SKM-1 treated with dmso at 0.1 percent for 144 hours (cell line): ENCODE measurements around the gene GREM1.

Experiments used
- DNase-seq: peaks from one replicate; lab custom pipeline; 2025; ENCODE audit not compliant: unreplicated experiment; lab: John Stamatoyannopoulos, UW

GREM1 gene

DNA sequence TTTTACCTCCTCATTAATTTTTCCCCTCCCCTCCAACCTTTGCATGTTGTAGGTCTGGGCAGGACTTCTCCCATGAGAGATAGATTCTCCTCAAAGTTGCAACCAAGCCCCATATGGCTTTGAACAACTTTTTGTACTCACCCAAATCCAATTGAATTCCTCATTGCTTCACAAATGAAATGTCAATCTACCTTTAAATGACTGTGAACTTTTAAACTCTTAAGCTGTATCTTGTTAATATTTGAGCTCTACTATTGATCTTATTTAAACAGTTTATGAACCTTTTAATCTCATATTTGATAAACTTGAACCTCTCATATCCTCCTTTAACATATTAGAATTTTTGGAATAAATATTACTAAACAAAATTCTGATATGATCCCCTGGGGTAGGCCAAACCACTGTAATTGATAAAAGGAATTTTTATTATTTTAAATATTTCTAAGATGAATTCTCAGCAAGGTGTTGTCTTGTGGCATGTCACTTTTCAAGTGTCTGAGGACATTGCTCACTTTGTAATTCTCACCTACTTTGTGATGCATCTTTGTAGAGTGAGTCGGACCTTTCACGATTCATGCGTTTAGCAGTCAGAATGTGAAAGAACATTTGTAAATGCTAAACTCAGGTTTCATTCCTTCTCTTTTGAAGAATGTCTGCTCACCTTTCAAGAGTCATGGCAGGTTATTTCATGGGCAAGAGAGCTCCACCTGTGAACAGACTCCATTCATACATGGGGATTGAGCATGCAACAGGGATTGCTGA, 23.4 kb upstream of the GREM1 start:
- DNase-seq, result no peak

DNA sequence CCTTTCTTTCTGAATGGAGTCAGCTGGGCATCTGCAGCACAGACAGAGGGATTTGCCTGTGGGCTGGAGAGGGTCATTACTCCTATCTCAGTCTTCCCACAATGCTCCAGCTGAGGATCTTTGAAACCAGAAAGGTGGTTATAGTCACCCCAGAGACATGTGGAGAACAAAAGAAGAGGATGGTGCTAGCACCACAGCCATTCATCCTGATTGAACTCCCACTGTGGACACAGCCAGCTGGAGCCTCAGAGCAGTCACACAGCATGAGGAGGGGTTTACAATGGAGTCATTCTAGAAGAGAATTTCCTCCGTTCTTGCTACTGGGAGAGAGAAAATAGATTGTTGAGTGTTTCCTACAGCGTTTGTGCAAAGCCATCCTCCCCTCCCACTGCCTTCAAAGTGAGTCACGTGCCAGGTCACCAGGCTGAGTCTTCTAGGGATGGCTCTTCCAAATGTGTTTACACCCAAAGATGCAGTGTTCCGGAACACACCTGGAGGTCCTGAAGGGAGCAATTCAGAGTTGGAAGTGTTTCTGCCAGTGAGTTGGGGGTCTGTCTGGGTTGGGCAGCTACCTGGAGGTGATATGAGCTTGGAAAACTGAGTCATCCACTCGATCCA, 18.9 kb upstream of the GREM1 start:
- DNase-seq, result no peak

GRCh38 chr15:32700501-32701150, 17.2 kb upstream of the GREM1 start:
- no peak for DNase-seq

DNA sequence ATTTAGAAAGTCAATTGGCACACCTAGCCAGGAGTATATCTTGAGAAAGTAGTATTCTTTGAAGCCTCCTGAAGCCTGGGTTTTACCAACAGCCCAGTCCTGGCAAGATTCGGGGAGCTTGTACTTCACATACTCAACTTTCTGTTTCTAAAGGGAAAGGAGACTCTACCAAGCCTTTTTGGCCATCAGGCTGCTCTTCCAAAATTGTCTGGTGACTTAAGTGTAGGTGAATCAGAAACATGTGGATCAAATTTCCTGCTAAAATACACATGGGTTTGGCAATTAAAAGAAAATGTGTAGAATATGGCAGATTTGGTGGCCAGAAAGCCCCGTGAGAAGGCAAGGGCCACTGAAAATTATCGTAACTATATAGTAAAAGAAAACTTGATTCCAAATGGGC, 15.9 kb upstream of the GREM1 start:
- DNase-seq, result no peak

GRCh38 chr15:32704395-32704981, 13.3 kb upstream of the GREM1 start:
- no peak for DNase-seq

DNA sequence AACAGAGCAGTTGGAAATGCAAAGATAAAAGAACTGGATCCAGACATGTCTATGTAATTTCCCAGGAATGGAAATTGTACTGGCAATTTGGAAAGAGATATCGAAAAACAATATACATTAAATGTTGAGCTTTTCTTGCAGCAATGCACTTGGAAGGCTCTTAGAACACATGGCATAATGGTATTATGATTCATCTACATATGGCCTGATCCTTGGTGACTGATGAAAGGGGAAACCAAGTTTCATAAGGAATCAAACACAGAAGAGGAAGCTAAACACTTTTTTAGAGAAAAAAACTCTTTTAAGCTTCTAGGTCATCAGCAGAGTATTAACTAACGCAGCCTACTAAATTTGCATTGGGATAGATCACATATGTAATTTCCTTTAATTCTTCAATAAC, 12.4 kb upstream of the GREM1 start:
- DNase-seq, result no peak

- DNase-seq, result no peak
Measured at GRCh38 chr15:32706704-32707103, 11.1 kb upstream of the GREM1 start.

GRCh38 chr15:32707436-32707835, 10.4 kb upstream of the GREM1 start:
- DNase-seq, result no peak

GRCh38 chr15:32709295-32710033, 8.3 kb upstream of the GREM1 start:
- no peak for DNase-seq

DNA sequence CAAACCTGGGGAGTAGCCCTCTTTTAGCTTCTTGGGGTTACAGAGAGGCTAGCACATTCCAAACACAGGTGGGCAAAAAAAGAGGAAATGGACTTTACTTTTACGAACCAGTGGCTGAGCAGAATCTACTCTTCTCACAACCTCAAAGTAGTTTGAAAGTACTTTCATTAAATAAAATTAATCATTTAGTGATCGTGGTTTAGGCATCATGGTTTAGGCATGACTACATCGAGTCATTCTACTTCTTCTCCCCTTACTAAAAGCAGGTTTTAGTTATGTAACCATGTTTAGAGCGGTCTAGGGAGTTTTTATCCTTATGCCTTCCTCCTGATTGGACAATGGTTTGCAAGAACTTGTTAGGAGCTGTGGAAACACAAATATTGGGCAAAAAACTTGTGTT, 2.5 kb upstream of the GREM1 start:
- DNase-seq, result no peak

DNA sequence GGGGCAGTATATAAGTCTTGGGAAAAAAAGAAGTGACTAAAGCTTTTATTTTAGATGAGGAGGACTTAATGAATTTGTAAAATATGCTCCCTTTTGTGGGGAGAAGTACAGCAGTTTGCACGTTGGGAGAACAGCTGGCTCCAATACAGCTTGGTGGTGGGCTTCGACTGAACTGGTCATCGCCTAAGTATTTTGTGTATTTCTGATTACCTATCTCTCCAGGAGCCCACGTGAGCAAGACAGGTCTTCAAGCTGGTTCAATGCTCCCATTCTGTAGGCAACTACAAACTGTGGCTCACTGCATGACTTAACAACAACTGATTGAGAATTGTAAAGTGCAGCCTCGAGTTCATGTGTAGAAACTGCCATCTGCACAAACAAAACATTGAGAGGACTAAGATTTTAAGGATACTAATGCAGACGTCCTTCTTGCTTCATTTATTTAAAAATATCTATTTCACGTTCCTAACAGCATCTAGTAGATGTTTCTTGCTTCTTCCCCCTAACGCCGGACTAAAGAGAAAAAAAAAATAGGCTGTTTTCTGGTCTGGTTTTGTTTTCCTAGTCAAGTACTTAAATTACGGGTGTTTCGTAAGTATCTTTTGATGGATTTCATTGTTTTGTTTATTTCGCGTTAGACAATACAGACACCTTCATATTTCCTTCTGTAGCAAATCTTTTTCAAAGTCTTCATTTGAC, 1.4 kb upstream of the GREM1 start:
- DNase-seq, result no peak

DNA sequence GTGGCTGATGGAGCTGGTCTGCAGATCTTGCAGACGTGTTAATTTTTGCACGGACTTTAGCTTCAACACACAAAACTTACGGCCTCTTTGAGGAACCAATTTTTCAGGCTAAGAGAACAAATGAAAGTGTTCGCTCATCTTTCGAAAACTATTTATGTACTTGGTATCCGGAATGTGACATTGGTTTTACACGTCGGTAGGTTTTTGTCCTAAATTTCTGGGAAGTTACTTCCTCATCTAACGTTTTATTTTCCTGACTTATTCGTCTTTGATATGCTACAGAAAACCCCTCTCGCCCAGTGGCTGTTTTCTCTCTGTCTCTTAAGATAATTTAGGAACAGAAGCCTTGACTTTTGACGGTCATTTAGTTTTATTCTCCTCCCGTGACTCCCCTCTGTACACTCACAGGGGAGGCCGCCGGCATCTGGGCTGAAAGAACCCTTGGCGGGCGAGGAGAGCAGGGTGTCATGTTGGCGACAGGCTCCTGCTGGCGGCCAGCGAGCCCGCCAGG, 834 bp upstream of the GREM1 start:
- DNase-seq, result no peak

DNA sequence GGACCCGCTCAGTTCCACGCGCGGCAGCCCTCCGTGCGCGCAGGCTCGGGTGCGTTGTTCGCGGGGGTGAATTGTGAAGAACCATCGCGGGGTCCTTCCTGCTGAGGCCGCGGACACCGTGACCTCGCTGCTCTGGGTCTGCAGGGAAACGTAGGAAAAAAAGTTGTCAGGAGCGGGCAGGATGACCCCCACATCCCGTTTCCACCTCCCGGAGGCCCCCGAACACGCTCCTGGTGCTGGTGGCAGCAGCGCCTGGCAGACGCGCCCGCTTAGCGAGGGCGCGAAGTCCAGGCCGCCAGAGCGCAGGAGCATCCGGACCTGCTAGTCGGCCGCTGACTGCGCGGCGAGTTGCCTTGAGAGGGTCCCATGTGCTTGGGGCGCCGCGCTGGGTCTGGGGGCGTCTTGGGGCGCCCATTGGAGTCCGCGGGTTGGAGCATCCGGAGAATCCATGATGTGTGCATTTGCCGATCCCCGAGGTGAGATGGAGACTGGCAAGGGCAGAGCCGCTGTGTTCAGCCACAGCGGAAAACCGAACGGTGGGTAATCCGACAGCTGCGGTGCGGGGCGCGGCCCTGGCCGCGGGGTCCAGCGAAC, 520 bp downstream of the GREM1 start:
- DNase-seq, result no peak

DNA sequence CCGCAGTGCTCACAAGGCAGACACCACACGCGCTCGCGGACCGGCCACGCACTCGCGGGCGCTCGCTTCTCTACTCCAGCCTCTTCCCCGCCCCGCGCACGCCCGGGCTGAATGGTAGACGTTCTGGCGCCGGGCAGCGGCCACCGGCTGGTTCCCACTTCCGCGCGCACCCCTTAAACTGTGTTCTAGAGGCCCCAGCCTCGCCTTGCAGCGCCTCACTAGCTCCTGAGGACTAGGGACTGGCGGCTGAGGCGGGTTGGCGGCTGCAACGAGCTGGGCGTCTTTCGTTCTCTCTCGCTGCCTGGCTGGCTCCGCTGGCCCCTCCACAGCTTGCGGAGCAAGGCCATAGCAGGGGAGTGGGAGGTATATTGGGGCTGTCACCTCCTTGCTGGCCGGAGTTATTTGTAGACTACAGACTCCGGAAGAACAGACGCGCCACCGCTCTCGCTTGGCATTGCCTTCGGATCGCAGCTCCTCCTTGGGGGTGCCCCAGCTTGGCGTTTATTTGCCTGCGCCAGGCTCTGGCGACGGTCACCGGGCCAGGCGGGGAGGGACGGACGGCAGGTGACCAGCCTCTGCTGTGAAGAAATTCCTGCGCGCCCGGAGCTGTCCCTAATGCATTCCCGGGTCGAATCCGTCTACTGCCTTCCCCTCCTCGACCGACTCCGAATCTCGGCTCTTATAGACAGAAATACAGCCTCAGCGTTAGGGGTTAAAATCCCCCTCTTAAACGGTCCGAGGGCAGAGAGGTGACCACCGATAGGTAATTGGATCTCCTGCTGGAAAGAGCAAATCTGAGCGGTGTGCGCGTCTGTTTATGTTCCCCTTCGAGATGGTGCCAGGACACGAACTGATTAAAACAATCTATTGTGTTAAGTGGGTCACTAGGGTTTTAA, 1.3 kb downstream of the GREM1 start:
- DNase-seq, result no peak

DNA sequence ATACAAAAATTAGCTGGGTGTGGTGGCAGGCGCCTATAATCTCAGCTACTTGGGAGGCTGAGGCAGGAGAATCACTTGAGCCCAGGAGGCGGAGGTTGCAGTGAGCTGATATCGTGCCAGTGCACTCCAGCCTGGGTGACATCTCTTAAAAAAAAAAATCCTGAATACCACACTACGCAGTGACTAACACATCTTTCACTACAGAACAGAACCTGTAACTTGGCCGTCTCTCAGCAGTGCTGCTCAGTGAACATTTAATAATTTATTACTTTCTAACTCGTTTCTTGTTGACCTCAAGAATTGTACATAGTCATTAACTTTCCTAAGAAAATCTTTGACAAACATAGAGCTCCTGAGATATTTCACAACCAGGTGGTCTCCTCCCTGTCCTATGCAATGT, 3.8 kb downstream of the GREM1 start:
- DNase-seq, result no peak

DNA sequence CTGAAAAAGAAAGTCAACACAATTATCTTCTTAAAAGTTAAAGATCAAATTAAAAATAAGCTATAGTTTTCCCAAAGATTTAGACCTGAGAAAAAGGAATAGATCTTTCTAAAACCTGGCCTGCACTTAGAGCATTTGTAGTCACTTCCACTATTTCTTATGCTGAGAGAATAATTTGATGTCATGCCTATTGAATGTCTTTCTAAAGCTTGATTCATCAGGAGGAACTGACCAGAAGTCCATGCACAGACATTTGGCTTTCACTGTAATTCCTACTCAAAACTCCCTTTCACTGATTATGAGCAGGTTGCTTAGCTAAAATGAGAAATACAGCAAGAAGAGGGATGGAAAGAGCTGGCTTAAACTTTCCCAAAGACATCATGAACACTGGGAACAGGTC, 4.3 kb downstream of the GREM1 start:
- DNase-seq, result no peak

GRCh38 chr15:32723171-32723948, 5.6 kb downstream of the GREM1 start:
- no peak for DNase-seq

DNA sequence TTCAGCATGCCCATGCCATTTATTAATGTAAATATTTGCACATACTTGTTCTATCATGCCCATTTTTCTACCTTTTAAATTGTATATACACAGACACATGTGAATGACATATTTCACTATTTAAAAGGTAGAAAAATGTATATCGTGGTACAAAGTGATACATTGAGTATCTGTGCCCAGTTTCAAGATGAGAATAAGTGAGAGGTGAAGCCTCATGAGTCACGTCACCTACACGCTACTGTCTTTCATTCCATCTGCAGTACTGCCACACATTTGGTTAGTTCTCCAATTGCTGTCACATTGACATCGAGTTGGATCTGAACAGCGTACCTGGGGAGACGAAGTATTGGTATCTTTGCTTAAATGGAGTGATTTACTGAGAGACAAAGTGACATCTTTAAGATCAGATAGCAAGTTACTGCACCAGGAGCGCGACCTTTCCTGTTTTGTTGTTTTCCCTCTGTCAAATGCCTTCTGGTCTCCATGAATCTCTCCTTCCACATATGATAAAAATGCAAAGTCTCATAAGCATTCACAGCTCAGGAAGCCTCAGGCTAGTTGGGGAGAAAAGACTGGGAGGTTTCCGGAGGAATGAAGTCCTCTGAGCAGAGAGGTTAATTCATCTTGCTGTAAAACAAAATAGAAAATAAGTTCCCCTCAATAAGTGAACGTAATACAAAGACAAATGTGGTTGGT, 12.0 kb downstream of the GREM1 start:
- DNase-seq, result no peak
